ENCODE measurements around the gene IPCEF1.

The IPCEF1 gene

GRCh38 chr6:154384191-154384590, 27.6 kb upstream of the IPCEF1 start:
- H3K27ac Mint-ChIP-seq, result no peak overlapping the region
- ATAC-seq (replicated peaks) (no peak), DNase-seq (no peak)
- H3K27me3 Mint-ChIP-seq, result peaks cover 37% of the 10 kb centered on the region in 2 donors
- H3K9me3 Mint-ChIP-seq, result no peaks in the 10 kb centered on the region
- H3K36me3 Mint-ChIP-seq (ENCODE audit: insufficient read depth), result no peaks in the 10 kb centered on the region
- H3K4me1 Mint-ChIP-seq (ENCODE audit: low read depth in 2 of 2), result no peaks in the 10 kb centered on the region
- no peak overlapping the region for H3K4me3 Mint-ChIP-seq

GRCh38 chr6:154383273-154383672, 26.7 kb upstream of the IPCEF1 start:
- DNase-seq, result no peak
- no peaks in the 10 kb centered on the region for H3K9me3 Mint-ChIP-seq
- no peak for ATAC-seq (replicated peaks)
- H3K36me3 Mint-ChIP-seq (ENCODE audit: insufficient read depth), result no peaks in the 10 kb centered on the region
- H3K4me3 Mint-ChIP-seq, result no peak overlapping the region
- no peaks in the 10 kb centered on the region for H3K4me1 Mint-ChIP-seq (ENCODE audit: low read depth in 2 of 2)
- peaks cover 34 to 35% of the 10 kb centered on the region in 2 donors for H3K27me3 Mint-ChIP-seq
- no peak overlapping the region for H3K27ac Mint-ChIP-seq

- no peak for ATAC-seq (replicated peaks)
- no peak overlapping the region for H3K4me3 Mint-ChIP-seq
- no peak overlapping the region for H3K27ac Mint-ChIP-seq
- no peak for DNase-seq
- H3K36me3 Mint-ChIP-seq (ENCODE audit: insufficient read depth), result no peaks in the 10 kb centered on the region
- no peaks in the 10 kb centered on the region for H3K4me1 Mint-ChIP-seq (ENCODE audit: low read depth in 2 of 2)
- H3K9me3 Mint-ChIP-seq, result no peaks in the 10 kb centered on the region
- H3K27me3 Mint-ChIP-seq, result peaks cover 38 to 39% of the 10 kb centered on the region in 2 donors
Measured at GRCh38 chr6:154382740-154383139, 26.1 kb upstream of the IPCEF1 start.

- no peak for DNase-seq
- no peak overlapping the region for H3K4me3 Mint-ChIP-seq
- no peak overlapping the region for H3K27ac Mint-ChIP-seq
- no peaks in the 10 kb centered on the region for H3K36me3 Mint-ChIP-seq (ENCODE audit: insufficient read depth)
- no peak for ATAC-seq (replicated peaks)
- no peaks in the 10 kb centered on the region for H3K4me1 Mint-ChIP-seq (ENCODE audit: low read depth in 2 of 2)
- H3K9me3 Mint-ChIP-seq, result no peaks in the 10 kb centered on the region
- H3K27me3 Mint-ChIP-seq, result peaks cover 30 to 33% of the 10 kb centered on the region in 2 donors
Measured at GRCh38 chr6:154381548-154381947, 24.9 kb upstream of the IPCEF1 start.

- no peak for DNase-seq
- Mint-ChIP-seq H3K4me1 (ENCODE audit: low read depth in 2 of 2) (no peaks in the 10 kb centered on the region), H3K9me3 (no peaks in the 10 kb centered on the region), H3K27me3 (peaks cover 24 to 25% of the 10 kb centered on the region in 2 donors), H3K4me3 (no peak overlapping the region), H3K36me3 (ENCODE audit: insufficient read depth) (no peaks in the 10 kb centered on the region), H3K27ac (no peak overlapping the region)
- no peak for ATAC-seq (replicated peaks)
Measured at GRCh38 chr6:154380741-154381140, 24.1 kb upstream of the IPCEF1 start.

GRCh38 chr6:154379585-154379984, 23.0 kb upstream of the IPCEF1 start:
- DNase-seq (no peak), ATAC-seq (replicated peaks) (no peak)
- H3K9me3 Mint-ChIP-seq, result no peaks in the 10 kb centered on the region
- H3K4me3 Mint-ChIP-seq, result no peak overlapping the region
- H3K4me1 Mint-ChIP-seq (ENCODE audit: low read depth in 2 of 2), result no peaks in the 10 kb centered on the region
- H3K27ac Mint-ChIP-seq, result no peak overlapping the region
- H3K27me3 Mint-ChIP-seq, result peaks cover 15 to 16% of the 10 kb centered on the region in 2 donors
- no peaks in the 10 kb centered on the region for H3K36me3 Mint-ChIP-seq (ENCODE audit: insufficient read depth)

- DNase-seq (no peak), ATAC-seq (replicated peaks) (no peak)
- H3K4me1 Mint-ChIP-seq (ENCODE audit: low read depth in 2 of 2), result no peaks in the 10 kb centered on the region
- peaks cover 22% of the 10 kb centered on the region in 2 donors for H3K27me3 Mint-ChIP-seq
- no peaks in the 10 kb centered on the region for H3K9me3 Mint-ChIP-seq
- no peaks in the 10 kb centered on the region for H3K36me3 Mint-ChIP-seq (ENCODE audit: insufficient read depth)
- peak overlapping the region in 1 of 2 donors; percentile 33 for H3K27ac Mint-ChIP-seq
- H3K4me3 Mint-ChIP-seq, result no peak overlapping the region
Measured at GRCh38 chr6:154378518-154378917, 21.9 kb upstream of the IPCEF1 start.

- Mint-ChIP-seq H3K36me3 (ENCODE audit: insufficient read depth) (no peaks in the 10 kb centered on the region), H3K27me3 (peaks cover 26 to 30% of the 10 kb centered on the region in 2 donors), H3K4me3 (no peak overlapping the region), H3K4me1 (ENCODE audit: low read depth in 2 of 2) (no peaks in the 10 kb centered on the region), H3K27ac (no peak overlapping the region), H3K9me3 (no peaks in the 10 kb centered on the region)
- DNase-seq (no peak), ATAC-seq (replicated peaks) (no peak)
Measured at GRCh38 chr6:154377726-154378125, 21.1 kb upstream of the IPCEF1 start.

- H3K36me3 Mint-ChIP-seq (ENCODE audit: insufficient read depth), result no peaks in the 10 kb centered on the region
- no peak overlapping the region for H3K4me3 Mint-ChIP-seq
- no peak overlapping the region for H3K27ac Mint-ChIP-seq
- peaks cover 0 to 3% of the 10 kb centered on the region in 2 donors for H3K4me1 Mint-ChIP-seq (ENCODE audit: low read depth in 2 of 2)
- no peaks in the 10 kb centered on the region for H3K9me3 Mint-ChIP-seq
- ATAC-seq (replicated peaks), result no peak
- no peak for DNase-seq
- H3K27me3 Mint-ChIP-seq, result peaks cover 24 to 31% of the 10 kb centered on the region in 2 donors
Measured at GRCh38 chr6:154373971-154374370, 17.4 kb upstream of the IPCEF1 start.

GRCh38 chr6:154371281-154371680, 14.7 kb upstream of the IPCEF1 start:
- no peak overlapping the region for H3K27ac Mint-ChIP-seq

GRCh38 chr6:154370545-154370944, 13.9 kb upstream of the IPCEF1 start:
- no peak overlapping the region for H3K4me3 Mint-ChIP-seq
- no peaks in the 10 kb centered on the region for H3K9me3 Mint-ChIP-seq
- peaks cover 14 to 16% of the 10 kb centered on the region in 2 donors for H3K27me3 Mint-ChIP-seq
- peaks cover 0 to 3% of the 10 kb centered on the region in 2 donors for H3K4me1 Mint-ChIP-seq (ENCODE audit: low read depth in 2 of 2)
- ATAC-seq (replicated peaks) (no peak), DNase-seq (no peak)
- H3K27ac Mint-ChIP-seq, result no peak overlapping the region
- H3K36me3 Mint-ChIP-seq (ENCODE audit: insufficient read depth), result no peaks in the 10 kb centered on the region

More at GRCh38 chr6:154371281-154371680, 14.7 kb upstream of the IPCEF1 start:
- ATAC-seq (replicated peaks), result no peak
- Mint-ChIP-seq H3K4me3 (no peak overlapping the region), H3K36me3 (ENCODE audit: insufficient read depth) (no peaks in the 10 kb centered on the region), H3K27me3 (peaks cover 14 to 16% of the 10 kb centered on the region in 2 donors), H3K9me3 (no peaks in the 10 kb centered on the region), H3K4me1 (ENCODE audit: low read depth in 2 of 2) (peaks cover 0 to 3% of the 10 kb centered on the region in 2 donors)
- DNase-seq, result no peak

GRCh38 chr6:154367839-154368695, 11.5 kb upstream of the IPCEF1 start:
- no peaks in the 10 kb centered on the region for H3K36me3 Mint-ChIP-seq (ENCODE audit: insufficient read depth)
- no peak overlapping the region for H3K27ac Mint-ChIP-seq
- no peak overlapping the region for H3K4me3 Mint-ChIP-seq
- DNase-seq, result no peak
- H3K9me3 Mint-ChIP-seq, result no peaks in the 10 kb centered on the region
- peaks cover 11 to 22% of the 10 kb centered on the region in 2 donors for H3K27me3 Mint-ChIP-seq
- H3K4me1 Mint-ChIP-seq (ENCODE audit: low read depth in 2 of 2), result peaks cover 0 to 3% of the 10 kb centered on the region in 2 donors
- ATAC-seq (replicated peaks), result no peak

- ATAC-seq (replicated peaks) (no peak), DNase-seq (no peak)
- Mint-ChIP-seq H3K27me3 (peaks cover 10 to 21% of the 10 kb centered on the region in 2 donors), H3K9me3 (no peaks in the 10 kb centered on the region), H3K4me3 (no peak overlapping the region), H3K4me1 (ENCODE audit: low read depth in 2 of 2) (peaks cover 0 to 3% of the 10 kb centered on the region in 2 donors), H3K27ac (no peak overlapping the region), H3K36me3 (ENCODE audit: insufficient read depth) (no peaks in the 10 kb centered on the region)
Measured at GRCh38 chr6:154367336-154367735, 10.7 kb upstream of the IPCEF1 start.

- H3K36me3 Mint-ChIP-seq (ENCODE audit: insufficient read depth), result no peaks in the 10 kb centered on the region
- no peaks in the 10 kb centered on the region for H3K9me3 Mint-ChIP-seq
- DNase-seq, result no peak
- peaks cover 31 to 51% of the 10 kb centered on the region in 2 donors for H3K27me3 Mint-ChIP-seq
- no peak overlapping the region for H3K4me3 Mint-ChIP-seq
- H3K27ac Mint-ChIP-seq, result no peak overlapping the region
- peaks cover 0 to 3% of the 10 kb centered on the region in 2 donors for H3K4me1 Mint-ChIP-seq (ENCODE audit: low read depth in 2 of 2)
- no peak for ATAC-seq (replicated peaks)
Measured at GRCh38 chr6:154363821-154364220, 7.2 kb upstream of the IPCEF1 start.

All from effector memory CD8-positive, alpha-beta T cell (primary cell).